Mesendoderm (in vitro differentiated cells): ENCODE measurements around the gene SNRNP70.
A peak's percentile ranks its signal among the peaks of the same experiment; 100 is the strongest.
"Not testable (repeated sequence)": the region's sequence is repeated elsewhere in the genome, so short reads cannot be mapped to it uniquely, and the experiment has no call there.

Experiments used
- DNase-seq: peaks from one replicate; pipeline ENCODE4 v3.0.0; 2013
- H2AK5ac ChIP-seq: 2 replicates; pipeline ENCODE4 v1.6.1; 2013; ENCODE audit warnings: low read length, inconsistent platforms
- H2BK120ac ChIP-seq: 2 replicates; pipeline ENCODE4 v1.6.1; 2013; ENCODE audit warnings: low read depth, mild to moderate bottlenecking, low read length, moderate library complexity, mixed read lengths
- H2BK15ac ChIP-seq: replicated peaks from 2 replicates; pipeline ENCODE4 v1.6.1; 2013; ENCODE audit warnings: low read depth, mild to moderate bottlenecking, moderate library complexity
- H2BK5ac ChIP-seq: 2 replicates; pipeline ENCODE4 v1.6.1; 2013; ENCODE audit warnings: low read length, inconsistent platforms
- H3K18ac ChIP-seq: 2 replicates; pipeline ENCODE4 v1.6.1; 2013; ENCODE audit warnings: mild to moderate bottlenecking, low read length, mixed read lengths
- H3K23ac ChIP-seq: one replicate; pipeline ENCODE4 v1.6.1; 2013; ENCODE audit warnings: low read length
- H3K27ac ChIP-seq: 2 replicates; pipeline ENCODE4 v1.5.1; 2013; ENCODE audit warnings: low read depth, mild to moderate bottlenecking, inconsistent platforms, low read length, moderate library complexity
- H3K27me3 ChIP-seq: 2 replicates; pipeline ENCODE4 v1.6.1; 2013; ENCODE audit warnings: low read length, control low read depth, mild to moderate bottlenecking, inconsistent platforms; ENCODE audit not compliant: insufficient read depth, poor library complexity
- H3K36me3 ChIP-seq: 2 replicates; pipeline ENCODE4 v1.6.1; 2013; ENCODE audit warnings: low read length, inconsistent platforms; ENCODE audit not compliant: control insufficient read depth, insufficient read depth
- H3K4ac ChIP-seq: one replicate; pipeline ENCODE4 v1.6.1; 2013; ENCODE audit warnings: low read depth, mild to moderate bottlenecking, low read length, moderate library complexity
- H3K4me1 ChIP-seq: 2 replicates; pipeline ENCODE4 v1.6.1; 2013; ENCODE audit warnings: low read depth, low read length, inconsistent platforms; ENCODE audit not compliant: control insufficient read depth
- H3K4me2 ChIP-seq: 2 replicates; pipeline ENCODE4 v1.6.1; 2013; ENCODE audit warnings: low read length
- H3K4me3 ChIP-seq: 2 replicates; pipeline ENCODE4 v1.5.1; 2013; ENCODE audit warnings: mild to moderate bottlenecking, low read length
- H3K56ac ChIP-seq: one replicate; pipeline ENCODE4 v1.6.1; 2013; ENCODE audit warnings: low read length
- H3K79me1 ChIP-seq: 2 replicates; pipeline ENCODE4 v1.6.1; 2013; ENCODE audit warnings: low read length, inconsistent platforms
- H3K79me2 ChIP-seq: 2 replicates; pipeline ENCODE4 v1.6.1; 2013; ENCODE audit warnings: mild to moderate bottlenecking, low read length; ENCODE audit not compliant: control insufficient read depth, insufficient read depth
- H3K9ac ChIP-seq: 2 replicates; pipeline ENCODE4 v1.6.1; 2013; ENCODE audit warnings: low read length, inconsistent platforms
- H4K5ac ChIP-seq: one replicate; pipeline ENCODE4 v1.6.1; 2013; ENCODE audit warnings: low read length
- H4K8ac ChIP-seq: one replicate; pipeline ENCODE4 v1.6.1; 2013; ENCODE audit warnings: low read depth, mild to moderate bottlenecking, control low read depth, low read length, moderate library complexity
- WGBS: extraction: QIAGEN DNeasy Blood & Tissue Kit; methylation state at CpG from one replicate; pipeline ENCODE4 v1.1.7; 2013; ENCODE audit warnings: low lambda C conversion rate, missing lambda C conversion rate; ENCODE audit not compliant: insufficient coverage; ENCODE audit errors: extremely low coverage; 5-methylcytosine and 5-hydroxymethylcytosine counted together

The SNRNP70 gene

DNA sequence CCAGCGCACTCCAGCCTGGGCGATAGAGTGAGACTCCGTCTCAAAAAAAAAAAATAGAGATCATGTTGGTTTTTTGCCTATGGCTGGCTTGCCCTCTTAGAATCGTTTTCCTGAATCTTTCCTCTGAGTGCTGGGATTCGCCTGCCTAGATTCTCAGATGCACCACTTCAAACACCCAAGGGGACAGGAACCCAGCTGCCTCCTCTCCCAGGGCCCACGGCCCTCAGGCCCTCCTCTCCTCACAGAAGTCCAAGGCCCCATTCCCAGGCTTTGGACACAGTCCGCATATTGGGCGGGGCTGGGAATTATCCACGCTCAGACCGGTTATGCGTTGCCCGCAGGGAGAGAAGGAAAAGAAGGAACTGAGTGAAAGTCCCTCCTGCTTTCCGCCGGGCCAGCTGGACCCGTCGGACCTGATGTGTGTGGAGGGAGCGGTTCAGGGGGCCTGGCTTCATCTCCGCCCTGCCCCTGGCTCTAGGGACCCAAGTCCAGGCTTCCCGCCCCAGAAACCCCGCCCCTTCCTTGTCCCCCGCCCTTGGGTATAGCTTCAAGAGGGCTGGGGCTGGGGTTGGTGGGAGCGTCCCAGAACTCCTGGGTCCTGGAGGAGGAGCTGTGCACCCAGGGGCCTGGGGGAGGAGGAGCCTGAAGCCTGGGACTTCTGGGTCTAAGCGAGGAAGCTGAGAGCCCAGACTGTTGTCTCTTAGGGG is 39.9 kb downstream of the SNRNP70 start:
- Histone ChIP-seq H3K79me1 (no peaks in the 10 kb centered on the region), H3K23ac (no peak overlapping the region), H2BK120ac (no peak overlapping the region), H3K27ac (no peak overlapping the region), H4K5ac (no peak overlapping the region), H4K8ac (peak overlapping the region; percentile 87), H3K79me2 (no peaks in the 10 kb centered on the region), H3K56ac (peak overlapping the region; percentile 40), H3K18ac (peak overlapping the region; percentile 34), H2BK5ac (no peak overlapping the region), H3K9ac (peak overlapping the region; percentile 17), H3K27me3 (peaks cover 7% of the 10 kb centered on the region), H2BK15ac (no peak overlapping the region), H2AK5ac (no peak overlapping the region), H3K4me3 (no peak overlapping the region), H3K4me1 (no peaks in the 10 kb centered on the region), H3K4ac (peak overlapping the region; percentile 44), H3K36me3 (no peaks in the 10 kb centered on the region), H3K4me2 (no peak overlapping the region)
- DNase-seq, result no peak
- no CpG with 5 or more reads among the region's 23 CpGs for WGBS

DNA sequence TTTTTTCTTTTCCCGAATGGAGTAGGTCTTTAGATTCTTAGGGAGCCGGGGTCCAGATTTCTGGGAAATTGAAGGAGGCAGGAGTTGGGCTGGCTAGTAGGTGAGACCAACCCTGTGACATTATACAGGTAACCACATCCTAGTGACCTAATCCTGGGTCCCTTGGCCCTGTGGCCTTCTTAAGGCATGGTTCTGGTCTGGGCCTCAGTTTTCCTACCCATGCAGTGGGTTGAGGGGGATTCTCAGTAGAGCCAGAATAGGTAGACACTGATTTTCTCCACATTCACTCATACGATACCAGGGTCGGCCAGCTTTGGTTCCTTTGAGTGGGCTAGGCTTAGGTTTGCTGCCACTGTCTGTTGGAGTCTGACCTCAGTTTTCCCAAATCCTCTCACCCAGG is 41.3 kb downstream of the SNRNP70 start:
- H4K5ac ChIP-seq, result no peak overlapping the region
- no peak overlapping the region for H4K8ac ChIP-seq
- no peaks in the 10 kb centered on the region for H3K36me3 ChIP-seq
- H3K56ac ChIP-seq, result no peak overlapping the region
- no peaks in the 10 kb centered on the region for H3K79me2 ChIP-seq
- no peak overlapping the region for H2AK5ac ChIP-seq
- no peak overlapping the region for H3K4me2 ChIP-seq
- no peak overlapping the region for H3K27ac ChIP-seq
- no peaks in the 10 kb centered on the region for H3K27me3 ChIP-seq
- H3K79me1 ChIP-seq, result no peaks in the 10 kb centered on the region
- H3K4me3 ChIP-seq, result no peak overlapping the region
- no peak overlapping the region for H3K18ac ChIP-seq
- WGBS, result no CpG with 5 or more reads among the region's 4 CpGs
- no peak for DNase-seq
- H3K4ac ChIP-seq, result no peak overlapping the region
- no peak overlapping the region for H2BK15ac ChIP-seq
- no peak overlapping the region for H2BK120ac ChIP-seq
- no peaks in the 10 kb centered on the region for H3K4me1 ChIP-seq
- no peak overlapping the region for H3K23ac ChIP-seq
- no peak overlapping the region for H2BK5ac ChIP-seq
- H3K9ac ChIP-seq, result no peak overlapping the region

DNA sequence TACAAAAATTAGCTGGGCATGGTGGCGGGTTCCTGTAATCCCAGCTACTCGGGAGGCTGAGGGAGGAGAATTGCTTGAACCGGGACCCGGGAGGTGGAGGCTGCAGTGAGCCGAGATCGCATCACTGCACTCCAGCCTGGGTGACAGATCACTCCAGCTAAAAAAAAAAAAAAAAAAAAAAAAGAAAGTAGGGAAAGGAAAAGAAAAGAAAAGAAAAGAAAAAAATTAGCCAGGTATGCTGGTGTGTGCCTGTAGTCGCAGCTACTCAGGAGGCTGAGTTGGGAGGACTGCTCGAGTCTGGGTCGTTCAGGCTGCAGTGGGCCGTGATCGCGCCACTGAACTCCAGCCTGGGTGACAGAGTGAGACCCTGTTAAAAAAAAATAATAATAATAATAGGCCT is 42.0 kb downstream of the SNRNP70 start:
- not testable (repeated sequence) for H3K4me2 ChIP-seq, H3K23ac ChIP-seq, H4K8ac ChIP-seq, H3K9ac ChIP-seq, H3K4me1 ChIP-seq, H3K56ac ChIP-seq, H3K4me3 ChIP-seq, H3K4ac ChIP-seq, H3K27me3 ChIP-seq, H2BK5ac ChIP-seq, H2BK15ac ChIP-seq, H3K27ac ChIP-seq, H3K36me3 ChIP-seq, DNase-seq, H4K5ac ChIP-seq, H3K79me2 ChIP-seq, H2AK5ac ChIP-seq, H2BK120ac ChIP-seq, H3K18ac ChIP-seq, H3K79me1 ChIP-seq
- no CpG with 5 or more reads among the region's 12 CpGs for WGBS

DNA sequence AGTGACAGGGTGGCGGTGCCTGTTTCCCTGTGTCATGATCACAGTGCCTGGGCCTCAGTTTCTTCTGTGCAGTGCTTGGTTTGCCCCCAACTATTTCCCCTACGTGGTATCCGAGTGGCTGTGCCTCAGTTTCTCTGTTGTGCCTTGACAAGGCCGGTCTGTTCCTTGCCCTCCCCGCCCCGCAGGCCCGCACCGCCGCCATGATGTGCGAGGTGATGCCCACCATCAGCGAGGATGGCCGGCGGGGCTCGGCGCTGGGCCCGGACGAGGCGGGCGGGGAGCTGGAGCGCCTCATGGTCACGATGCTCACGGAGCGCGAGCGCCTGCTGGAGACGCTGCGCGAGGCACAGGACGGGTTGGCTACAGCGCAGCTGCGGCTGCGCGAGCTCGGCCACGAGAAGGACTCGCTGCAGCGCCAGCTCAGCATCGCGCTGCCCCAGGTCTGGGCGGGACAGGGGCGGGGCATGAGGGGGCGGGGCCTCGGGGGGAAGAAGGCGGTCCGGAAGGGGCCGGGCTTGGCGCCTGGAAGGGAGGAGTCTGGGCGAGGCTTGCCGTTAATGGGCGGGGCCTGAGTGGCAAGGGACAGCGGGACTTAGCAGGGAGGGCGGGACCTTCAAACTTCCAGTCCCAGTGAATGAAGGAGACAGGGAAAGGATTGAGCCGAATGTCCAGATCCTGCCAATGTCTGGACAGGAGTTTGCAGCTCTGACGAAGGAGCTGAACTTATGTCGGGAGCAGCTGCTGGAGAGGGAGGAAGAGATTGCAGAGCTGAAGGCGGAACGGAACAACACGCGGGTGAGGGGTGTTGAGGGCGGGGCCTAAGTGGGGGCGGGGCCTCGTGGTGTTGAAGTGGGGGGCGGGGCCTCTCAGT is 42.7 kb downstream of the SNRNP70 start:
- no peak overlapping the region for H3K4ac ChIP-seq
- H3K4me2 ChIP-seq, result peak overlapping the region; percentile 69
- no CpG with 5 or more reads among the region's 63 CpGs for WGBS
- no peaks in the 10 kb centered on the region for H3K36me3 ChIP-seq
- H2AK5ac ChIP-seq, result no peak overlapping the region
- no peak overlapping the region for H2BK120ac ChIP-seq
- H3K9ac ChIP-seq, result peak overlapping the region; percentile 74
- no peak overlapping the region for H2BK5ac ChIP-seq
- peak overlapping the region; percentile 2 for H3K18ac ChIP-seq
- H3K27me3 ChIP-seq, result no peaks in the 10 kb centered on the region
- no peak overlapping the region for H3K27ac ChIP-seq
- H3K4me1 ChIP-seq, result no peaks in the 10 kb centered on the region
- H4K5ac ChIP-seq, result no peak overlapping the region
- H3K56ac ChIP-seq, result peak overlapping the region; percentile 86
- DNase-seq, result peak; percentile 98
- no peaks in the 10 kb centered on the region for H3K79me2 ChIP-seq
- H3K4me3 ChIP-seq, result peak overlapping the region; percentile 31
- H4K8ac ChIP-seq, result no peak overlapping the region
- no peak overlapping the region for H3K23ac ChIP-seq
- no peak overlapping the region for H2BK15ac ChIP-seq
- H3K79me1 ChIP-seq, result no peaks in the 10 kb centered on the region

DNA sequence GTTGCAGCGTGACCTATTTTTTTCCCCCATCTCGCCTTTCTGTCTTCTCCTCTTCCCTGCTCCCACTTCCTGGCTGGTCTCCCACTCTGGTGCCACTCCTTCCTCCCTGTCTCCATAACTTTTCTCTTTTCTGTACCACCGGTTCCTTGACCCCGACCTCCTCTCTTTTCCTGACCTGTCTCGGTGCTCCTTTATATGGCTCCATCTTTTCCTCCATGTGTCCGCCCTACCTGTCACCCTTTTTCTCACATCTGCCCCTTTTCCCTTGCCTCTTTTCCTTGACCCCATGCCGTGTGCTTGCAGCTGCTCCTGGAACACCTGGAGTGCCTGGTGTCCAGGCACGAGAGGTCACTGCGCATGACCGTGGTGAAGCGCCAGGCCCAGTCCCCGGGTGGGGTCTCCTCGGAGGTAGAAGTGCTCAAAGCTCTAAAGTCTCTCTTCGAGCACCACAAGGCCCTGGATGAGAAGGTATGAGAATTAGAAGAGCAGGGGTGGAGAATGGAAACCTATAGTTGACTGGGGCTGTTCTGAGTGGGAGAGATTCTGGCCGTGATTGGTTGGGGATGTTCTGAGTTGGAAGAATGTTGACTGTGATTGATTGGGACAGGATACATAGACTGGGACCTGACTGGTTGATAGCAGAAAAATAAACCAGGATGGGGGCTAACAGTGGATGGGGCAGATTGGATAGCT is 43.4 kb downstream of the SNRNP70 start:
- H2BK15ac ChIP-seq, result no peak overlapping the region
- no peak overlapping the region for H3K4me3 ChIP-seq
- no peaks in the 10 kb centered on the region for H3K79me1 ChIP-seq
- no peak overlapping the region for H2BK5ac ChIP-seq
- H4K5ac ChIP-seq, result no peak overlapping the region
- no peak overlapping the region for H3K27ac ChIP-seq
- H3K18ac ChIP-seq, result no peak overlapping the region
- H3K4me1 ChIP-seq, result no peaks in the 10 kb centered on the region
- H2AK5ac ChIP-seq, result no peak overlapping the region
- H3K23ac ChIP-seq, result no peak overlapping the region
- no peak overlapping the region for H2BK120ac ChIP-seq
- H3K9ac ChIP-seq, result peak overlapping the region; percentile 3
- peak overlapping the region; percentile 62 for H3K56ac ChIP-seq
- H3K36me3 ChIP-seq, result no peaks in the 10 kb centered on the region
- no peak for DNase-seq
- H3K79me2 ChIP-seq, result no peaks in the 10 kb centered on the region
- no CpG with 5 or more reads among the region's 15 CpGs for whole genome bisulfite sequencing
- H4K8ac ChIP-seq, result no peak overlapping the region
- H3K4me2 ChIP-seq, result peak overlapping the region; percentile 23
- H3K4ac ChIP-seq, result no peak overlapping the region
- H3K27me3 ChIP-seq, result no peaks in the 10 kb centered on the region
